ENCODE measurements around the gene ZNF423.
"Not testable (repeated sequence)": the region's sequence is repeated elsewhere in the genome, so short reads cannot be mapped to it uniquely, and the experiment has no call there.

The ZNF423 gene

DNA sequence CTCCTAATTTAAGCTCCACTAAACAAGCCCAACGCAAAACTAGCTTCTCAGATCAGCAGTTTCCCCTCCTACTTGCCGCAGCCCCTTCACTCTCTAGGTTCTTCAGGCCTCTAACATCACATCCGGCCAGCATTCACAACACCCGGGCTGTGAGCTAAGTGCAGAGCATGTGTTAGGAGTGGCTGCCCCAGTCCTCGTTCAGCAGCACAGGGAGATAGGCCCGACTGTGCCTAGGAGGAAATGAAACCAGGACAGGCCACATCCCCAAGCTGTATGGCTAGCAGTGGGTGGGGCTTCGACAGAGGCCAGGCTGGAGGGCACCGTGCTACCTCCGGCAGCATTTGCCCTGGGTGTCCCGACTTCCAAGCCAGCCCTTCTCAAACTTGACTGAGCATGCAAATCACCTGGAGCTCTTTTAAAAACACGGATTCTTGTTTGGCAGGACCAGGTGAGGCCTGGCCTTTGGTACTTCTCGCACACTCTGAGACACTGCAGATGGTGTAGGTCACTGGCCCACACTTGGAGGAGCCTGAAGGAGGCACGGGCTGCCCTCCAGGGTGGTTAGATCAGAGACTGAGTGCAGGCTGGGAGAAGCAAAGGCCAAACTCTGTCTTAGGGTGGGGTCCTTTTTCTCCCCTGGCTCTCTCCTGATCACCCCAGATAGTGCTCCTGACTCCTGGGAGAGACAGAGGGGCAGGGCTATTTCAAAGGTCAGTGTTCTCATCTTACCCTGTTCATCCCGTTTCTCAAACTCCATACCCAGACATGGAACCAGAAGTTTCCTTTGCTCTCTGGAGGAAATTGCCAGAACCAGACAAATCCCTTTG, 280.4 kb downstream of the ZNF423 start:
- DNase-seq = no peak

DNA sequence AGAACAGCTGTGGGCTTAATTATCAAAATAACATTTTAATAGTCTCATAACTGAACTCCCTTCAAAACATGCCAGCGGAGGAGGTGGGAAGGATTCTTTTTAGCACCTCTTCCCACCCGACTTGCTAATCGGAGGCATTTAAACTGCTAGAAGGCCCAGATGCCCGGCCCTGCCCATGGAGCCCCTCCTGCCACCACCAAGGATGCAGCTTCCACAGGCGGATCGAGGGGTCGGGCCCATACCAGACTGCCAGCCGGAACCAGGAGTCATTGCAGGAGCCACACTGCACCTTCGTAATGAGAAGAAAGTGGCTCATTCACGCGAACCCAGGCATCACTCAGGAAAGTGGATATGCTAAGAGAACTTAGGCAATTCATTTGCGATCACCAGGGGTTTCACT, 281.1 kb downstream of the ZNF423 start:
- DNase-seq = no peak

GRCh38 chr16:49567950-49568349, 288.0 kb downstream of the ZNF423 start:
- DNase-seq = no peak

DNA sequence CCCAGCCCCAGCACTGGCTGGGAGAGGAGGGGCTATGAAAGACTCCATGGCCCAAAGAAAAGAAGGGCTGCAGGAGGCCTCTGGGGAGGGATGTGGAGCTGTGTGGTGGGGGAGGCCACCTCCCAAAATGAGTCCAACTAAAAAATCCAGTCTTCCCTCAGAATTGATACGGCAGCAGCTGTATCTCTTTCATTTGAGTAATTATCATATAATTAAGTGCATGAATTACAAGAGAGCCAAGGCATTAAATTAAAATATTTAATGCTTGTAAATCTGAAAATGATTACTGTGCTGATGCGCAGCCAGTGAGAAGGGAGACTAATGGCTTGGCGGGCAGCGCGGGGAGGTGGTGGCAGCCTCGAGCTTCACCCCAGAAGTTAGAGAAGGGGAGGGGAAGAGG, 289.5 kb downstream of the ZNF423 start:
- no peak for DNase-seq

GRCh38 chr16:49564496-49565229, 291.2 kb downstream of the ZNF423 start:
- DNase-seq = no peak

- DNase-seq = no peak
Measured at GRCh38 chr16:49563666-49564065, 292.2 kb downstream of the ZNF423 start.

- not testable (repeated sequence) for DNase-seq
Measured at GRCh38 chr16:49562894-49563293, 293.0 kb downstream of the ZNF423 start.

GRCh38 chr16:49562228-49562627, 293.7 kb downstream of the ZNF423 start:
- no peak for DNase-seq

GRCh38 chr16:49560004-49560830, 295.7 kb downstream of the ZNF423 start:
- no peak for DNase-seq

DNA sequence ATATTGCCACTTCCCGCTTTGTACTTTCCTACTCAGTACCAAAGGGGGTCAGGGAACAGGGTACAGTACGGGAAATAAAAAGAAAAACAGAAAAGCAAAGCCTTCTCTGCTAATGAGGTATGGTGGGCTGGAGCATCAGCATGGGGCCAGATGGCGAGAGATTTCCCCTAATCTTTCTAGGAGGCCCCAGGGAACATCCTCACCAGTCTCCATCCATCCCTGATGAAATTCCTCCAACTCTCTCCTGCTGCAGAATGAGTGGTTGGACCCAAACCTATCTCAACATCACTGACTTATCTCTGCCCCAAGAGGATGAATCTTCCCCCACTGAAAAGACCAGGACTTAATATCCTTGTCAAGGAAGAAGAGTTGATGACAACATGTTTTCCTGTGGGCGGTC, 296.7 kb downstream of the ZNF423 start:
- DNase-seq = no peak

DNA sequence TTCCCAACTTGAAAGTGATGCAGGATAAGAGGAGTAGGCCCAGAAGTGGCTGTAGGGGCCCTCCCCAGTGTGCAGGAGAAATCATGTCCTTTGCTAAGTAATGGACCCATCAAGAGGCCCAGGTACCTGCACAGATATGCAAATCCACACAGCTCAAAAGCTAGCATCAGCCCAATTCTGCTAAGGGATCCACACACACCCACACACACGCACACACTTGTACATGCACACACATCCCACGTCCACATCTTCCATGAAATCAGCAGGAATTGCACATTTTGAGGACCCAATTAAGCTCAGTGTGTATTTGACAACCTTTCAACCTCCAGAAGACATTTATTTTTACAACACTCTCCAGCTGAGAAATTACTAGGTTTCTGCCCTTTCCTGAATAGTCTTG, 297.5 kb downstream of the ZNF423 start:
- DNase-seq = no peak

- DNase-seq = peak; percentile 34
Measured at GRCh38 chr16:49556606-49557446, 299.1 kb downstream of the ZNF423 start.

DNA sequence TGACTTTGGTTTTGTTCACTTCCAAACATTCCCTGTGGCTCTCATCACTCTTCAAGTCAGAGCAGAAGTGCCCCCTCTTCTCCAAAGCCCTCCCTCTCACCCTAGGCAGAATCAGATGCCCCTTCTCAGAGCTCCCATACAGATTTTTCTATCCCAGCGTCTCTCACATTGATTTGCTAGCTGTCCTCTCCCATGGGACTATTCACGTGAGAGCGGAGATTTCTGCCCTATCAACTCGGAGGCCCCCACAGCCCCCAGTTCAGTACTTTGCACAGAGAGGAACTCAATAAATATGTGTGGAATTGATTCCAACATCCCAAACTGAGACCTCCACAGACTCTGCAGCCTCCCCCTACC, 299.7 kb downstream of the ZNF423 start:
- DNase-seq = no peak

DNA sequence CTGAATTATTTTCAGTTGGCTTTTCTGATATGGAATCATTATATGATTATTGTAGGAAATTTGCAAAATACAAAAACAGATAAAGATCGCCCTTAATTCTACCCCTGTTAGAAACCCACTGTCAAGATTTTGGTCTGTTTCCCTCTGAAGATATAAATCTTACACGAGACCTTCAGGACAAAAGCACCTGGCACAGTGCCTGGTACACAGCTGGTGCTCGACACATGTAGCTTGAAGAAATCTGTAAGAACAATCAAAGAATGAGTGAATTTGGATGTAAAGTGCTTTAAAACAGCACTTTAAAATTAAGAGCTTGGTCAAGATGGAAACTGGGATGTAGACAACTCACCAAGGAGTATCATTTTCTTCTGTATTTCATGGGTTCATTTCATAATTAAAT, 301.2 kb downstream of the ZNF423 start:
- DNase-seq = no peak

DNA sequence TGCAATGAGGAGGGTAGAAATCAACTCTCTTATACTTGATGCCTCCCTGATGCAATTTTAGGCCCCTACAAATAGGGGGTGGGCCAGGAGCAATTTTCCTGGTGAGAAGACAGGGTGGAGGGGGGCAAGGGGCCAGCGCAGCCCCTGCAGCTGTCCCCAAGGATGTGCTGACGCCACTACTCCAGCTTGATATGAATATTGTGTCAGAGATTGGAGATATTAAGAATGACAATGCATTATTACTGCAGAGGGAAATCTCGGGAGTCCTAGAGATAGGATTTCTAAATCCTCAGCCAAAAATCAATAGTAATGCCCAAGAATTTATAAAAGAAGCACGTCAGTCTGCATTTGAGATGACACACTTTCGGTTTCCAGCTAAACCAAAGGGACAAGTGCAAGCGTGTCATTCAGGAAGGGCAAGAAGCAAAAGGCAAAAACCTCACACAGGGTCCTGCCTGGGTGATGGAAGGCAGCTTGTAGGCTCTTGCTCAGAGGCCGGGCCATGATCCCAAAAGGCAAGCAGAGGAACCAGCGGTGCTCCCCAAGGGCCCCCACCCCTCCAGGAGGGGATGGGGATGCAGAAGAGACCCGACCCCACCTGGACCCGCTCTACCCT, 303.5 kb downstream of the ZNF423 start:
- no peak for DNase-seq

DNA sequence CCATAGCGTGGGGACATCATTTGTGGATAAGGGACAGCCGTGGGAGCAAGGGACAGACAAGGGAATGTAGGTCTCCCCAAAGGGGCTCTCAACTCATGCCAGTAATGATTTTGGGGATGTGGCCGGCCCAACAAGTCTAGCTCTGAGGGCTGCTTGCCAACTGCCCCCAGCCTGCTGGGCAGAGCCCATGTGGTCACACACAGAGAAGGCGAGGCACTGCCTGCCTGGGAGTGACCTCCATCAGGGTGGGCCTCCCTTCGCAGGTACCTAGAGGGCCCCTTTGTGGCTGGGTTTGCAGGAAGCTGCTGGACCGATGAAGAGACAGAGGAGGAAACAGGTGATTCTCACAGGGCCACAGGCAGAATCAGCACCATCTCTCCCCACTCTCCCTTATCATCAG, 305.2 kb downstream of the ZNF423 start:
- DNase-seq = no peak

- no peak for DNase-seq
Measured at GRCh38 chr16:49550140-49550539, 305.8 kb downstream of the ZNF423 start.

DNA sequence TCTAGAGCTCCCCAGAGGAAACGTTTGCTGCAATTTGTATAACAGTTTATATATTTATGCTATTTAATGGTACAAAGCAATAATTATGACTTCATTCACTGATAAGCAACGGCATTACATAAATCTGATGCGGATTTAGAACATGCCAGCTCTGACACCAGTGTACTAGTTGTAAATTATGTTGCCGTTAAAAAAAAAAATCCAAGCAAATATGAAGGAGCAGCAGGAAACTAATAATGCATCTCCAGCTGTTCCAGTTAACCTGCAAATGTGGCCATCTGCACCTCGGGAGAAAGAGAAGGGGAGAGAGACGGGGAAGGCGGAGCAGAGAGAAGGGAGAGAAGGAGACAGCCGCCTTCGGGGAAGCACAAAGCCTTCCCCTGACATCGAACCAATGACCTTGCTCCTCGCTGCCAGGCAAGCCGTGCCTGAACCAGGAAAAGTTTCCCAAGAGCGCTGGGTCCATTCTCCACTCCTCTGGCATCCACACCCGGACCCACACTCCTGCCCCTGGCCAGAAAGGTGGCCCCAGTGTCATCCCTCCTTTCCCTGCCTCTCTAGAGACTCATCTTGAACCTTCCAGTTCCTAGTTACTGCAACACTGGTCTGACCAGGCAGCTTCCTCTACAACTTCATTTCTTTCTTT, 307.5 kb downstream of the ZNF423 start:
- DNase-seq = no peak

DNA sequence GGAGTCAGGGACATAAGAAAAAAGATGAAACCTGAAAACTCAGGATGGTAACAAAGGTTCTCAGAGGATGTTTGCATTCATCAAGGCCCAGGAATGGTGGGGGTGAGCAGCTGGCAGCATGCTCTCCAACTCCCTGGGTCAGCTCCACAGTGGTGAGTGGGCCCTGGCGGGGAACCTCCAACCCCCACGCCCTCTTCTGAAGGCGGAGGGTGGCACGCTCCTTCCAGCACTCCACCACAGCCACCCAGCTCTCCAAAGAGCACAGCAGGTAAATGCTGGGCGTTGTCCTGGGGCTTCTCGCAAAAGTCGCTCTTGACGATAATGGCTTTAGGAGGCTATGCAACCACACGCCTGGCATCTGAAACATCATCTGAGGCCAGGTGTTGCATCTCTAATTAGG, 308.5 kb downstream of the ZNF423 start:
- no peak for DNase-seq

DNA sequence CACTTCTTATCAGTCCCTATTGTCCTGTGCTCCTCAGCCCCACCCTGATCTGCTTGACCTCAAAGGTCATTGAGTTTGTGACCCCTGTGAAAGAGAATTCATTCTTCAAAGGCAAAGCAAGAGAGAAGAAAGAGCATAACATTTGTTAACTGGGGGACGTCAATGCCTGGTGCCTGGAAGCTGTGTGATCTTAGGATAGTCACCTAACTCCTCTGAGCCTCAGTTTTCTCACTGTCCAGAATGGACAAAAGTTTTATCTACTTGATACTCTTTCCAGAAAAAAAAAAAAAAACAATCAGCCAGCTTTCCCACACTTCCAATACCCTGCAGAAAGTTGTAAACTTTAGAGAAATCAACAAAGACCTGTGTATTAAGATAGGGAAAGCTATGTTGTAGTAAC, 309.2 kb downstream of the ZNF423 start:
- no peak for DNase-seq

GRCh38 chr16:49545741-49546448, 310.0 kb downstream of the ZNF423 start:
- DNase-seq = no peak
